MCF 10A (cell line): Measurements from ENCODE around the gene FSTL3. TPM values are rescaled to one million over a fixed set of nuclear protein-coding genes. Genes with fewer than 3 reads are reported as not detected.

ENCODE experiments used
- BruUV-seq: library from RNA; stranded (reverse); fragments of 400-500 nt; replicated peaks from 2 replicates; lab custom pipeline; 2021; lab: Mats Ljungman, UMichigan
- CTCF ChIA-PET: fragments of 300-600 bp; sonication (Branson Sonifier 250); formaldehyde crosslinking; extraction: SDS; loops from one replicate; lab custom pipeline; 2021; ENCODE audit warnings: antibody characterized with exemption, inconsistent platforms; lab: Yijun Ruan, JAX
- POLR2A ChIA-PET: fragments of 300-600, 350-650 bp; sonication (Branson Sonifier 250); formaldehyde crosslinking; extraction: SDS; loops from one replicate; lab custom pipeline; 2020; ENCODE audit warnings: antibody characterized with exemption, inconsistent platforms; lab: Yijun Ruan, JAX
- DNase-seq: peaks from one replicate; pipeline ENCODE4 v3.0.0-alpha.2; 2018; ENCODE audit not compliant: unreplicated experiment
- H3K27ac Mint-ChIP-seq: one replicate; pipeline ENCODE4 v1.8.0; 2022; ENCODE audit warnings: mild to moderate bottlenecking, low read depth, mixed read lengths; ENCODE audit not compliant: unreplicated experiment
- H3K27me3 Mint-ChIP-seq: one replicate; pipeline ENCODE4 v1.8.0; 2022; ENCODE audit warnings: mixed read lengths; ENCODE audit not compliant: insufficient read depth, unreplicated experiment
- H3K36me3 Mint-ChIP-seq: one replicate; pipeline ENCODE4 v1.8.0; 2022; ENCODE audit warnings: mild to moderate bottlenecking, moderate library complexity, mixed read lengths; ENCODE audit not compliant: insufficient read depth, unreplicated experiment
- H3K4me1 Mint-ChIP-seq: one replicate; pipeline ENCODE4 v1.8.0; 2022; ENCODE audit warnings: mixed read lengths; ENCODE audit not compliant: insufficient read depth, unreplicated experiment
- H3K4me3 Mint-ChIP-seq: one replicate; pipeline ENCODE4 v1.8.0; 2022; ENCODE audit warnings: mild to moderate bottlenecking, moderate library complexity, mixed read lengths; ENCODE audit not compliant: unreplicated experiment
- H3K9me3 Mint-ChIP-seq: one replicate; pipeline ENCODE4 v1.8.0; 2022; ENCODE audit warnings: mixed read lengths; ENCODE audit not compliant: unreplicated experiment
- CTCF ChIP-seq: fragments of 200-600 bp; IDR thresholded peaks from one replicate; pipeline ENCODE4 v1.8.0; 2022; ENCODE audit warnings: antibody characterized with exemption, mild to moderate bottlenecking; ENCODE audit not compliant: unreplicated experiment
- intact Hi-C: fragments of 100-400 bp; cut with micrococcal nuclease; formaldehyde crosslinking; loops from 2 replicates; pipeline ENCODE4 v1.14.1; 2022
- total RNA-seq: library from RNA; stranded (reverse); gene quantifications from 2 replicates; pipeline ENCODE4 v1.2.3, GENCODE V29; 2022

FSTL3 gene
- total RNA-seq, 1 experiment from 2014 or later = 183 TPM

GRCh38 chr19:629961-630714, 46.1 kb upstream of the FSTL3 start:
- no peak overlapping the region for H3K4me3 Mint-ChIP-seq
- intact Hi-C loops = no loop called here
- no peak for DNase-seq
- no peak for TF ChIP-seq CTCF
- peaks cover 5% of the 10 kb centered on the region for H3K4me1 Mint-ChIP-seq
- ChIA-PET CTCF (interaction anchor here (0.6 kb wide), 1 partner anchor 1668 kb away, joined by 3 read pairs; no protein-coding TSS in a partner anchor), POLR2A (interaction anchor here (0.6 kb wide), 1 partner anchor 18 kb away, joined by 3 read pairs; no protein-coding TSS in a partner anchor)
- H3K27ac Mint-ChIP-seq = no peak overlapping the region
- H3K27me3 Mint-ChIP-seq = no peaks in the 10 kb centered on the region
- no peaks in the 10 kb centered on the region for H3K9me3 Mint-ChIP-seq
- BruUV-seq = no TSS peak
- H3K36me3 Mint-ChIP-seq = peaks cover 39% of the 10 kb centered on the region

GRCh38 chr19:632579-633067, 43.6 kb upstream of the FSTL3 start:
- peaks cover 5% of the 10 kb centered on the region for H3K4me1 Mint-ChIP-seq
- no peak for TF ChIP-seq CTCF
- H3K36me3 Mint-ChIP-seq = peaks cover 29% of the 10 kb centered on the region
- H3K4me3 Mint-ChIP-seq = peak overlapping the region; percentile 84
- peak; percentile 66 for DNase-seq
- ChIA-PET CTCF (interaction anchor here (0.7 to 1.2 kb wide), 2 partner anchors 61 to 159 kb away, joined by 3 to 6 read pairs; no protein-coding TSS in a partner anchor), POLR2A (interaction anchor here (0.6 to 2.5 kb wide), 9 partner anchors 28 to 269 kb away, joined by 3 to 9 read pairs (median 3); partner anchors contain the start of genes BSG and CDC34)
- H3K9me3 Mint-ChIP-seq = no peaks in the 10 kb centered on the region
- BruUV-seq = no TSS peak
- H3K27ac Mint-ChIP-seq = peak overlapping the region; percentile 71
- no peaks in the 10 kb centered on the region for H3K27me3 Mint-ChIP-seq
- intact Hi-C loops = loop anchor here (2.0 kb wide), 3 partner anchors 26 to 100 kb away; partner anchors contain the start of gene HCN2

- TSS peak; percentile 28 for BruUV-seq
- no peak for TF ChIP-seq CTCF
- Mint-ChIP-seq H3K27me3 (no peaks in the 10 kb centered on the region), H3K4me1 (peaks cover 3% of the 10 kb centered on the region), H3K4me3 (peak within 1 kb of the TSS; percentile 84), H3K36me3 (peaks cover 24% of the 10 kb centered on the region), H3K27ac (peak within 1 kb of the TSS; percentile 84), H3K9me3 (no peaks in the 10 kb centered on the region)
- ChIA-PET CTCF (no interaction called here), POLR2A (interaction anchor here (0.6 to 2.5 kb wide), 16 partner anchors 21 to 441 kb away, joined by 3 to 9 read pairs (median 4); partner anchors contain the start of genes BSG and CDC34)
- intact Hi-C loops = loop anchor here (2.0 kb wide), 3 partner anchors 26 to 100 kb away; partner anchors contain the start of gene HCN2
- peak; percentile 99 for DNase-seq
Measured at GRCh38 chr19:633068-633785, 43.0 kb upstream of the FSTL3 start, which contains the start of gene POLRMT. Gene POLRMT, minus strand, starts transcription at chr19:633537. Its CDS starts 25 bp downstream, at chr19:633512.
